Pancreas (tissue), 10 donors: ENCODE data around the gene C1QTNF5. TPM values are rescaled to one million over a fixed set of nuclear protein-coding genes. Genes with fewer than 3 reads are reported as not detected.

ENCODE experiments used
- ATAC-seq, 4 donors: fragments of 200-7000 bp; cut with Tn5 transposase; one replicate each; pipeline versions ENCODE4 v1.8.0 to v1.9.1; 2020; ENCODE audit warnings: mild to moderate bottlenecking in 4 of 4, moderate library complexity in 4 of 4
- DNase-seq, 6 donors: peaks; one replicate each; pipeline ENCODE4 v3.0.0-alpha.2; 2020
- FAIRE-seq: peaks from 2 replicates; lab custom pipeline; 2012; peaks lifted over from hg19 to GRCh38; lab: Jason Lieb, UNC
- H3K27ac ChIP-seq, 4 donors: fragments of 200-600 bp; sonication (generic); 1 replicate in 3 of 4; 2 replicates in 1 of 4; pipeline versions ENCODE4 v1.5.0 to v1.8.0; 2020
- H3K27me3 ChIP-seq, 4 donors: fragments of 200-600 bp; one replicate each; pipeline ENCODE4 v1.8.0; 2021
- H3K36me3 ChIP-seq, 3 donors: fragments of 200-600 bp; sonication (generic) in 1 of 3; one replicate each; pipeline versions ENCODE4 v1.5.0 to v1.8.0; 2020 to 2021
- H3K4me1 ChIP-seq, 3 donors: fragments of 200-600 bp; one replicate each; pipeline ENCODE4 v1.8.0; 2021
- H3K4me3 ChIP-seq, 4 donors: fragments of 200-600 bp; sonication (generic) in 2 of 4; one replicate each; pipeline versions ENCODE4 v1.5.0 to v1.8.0; 2020 to 2021
- H3K9me3 ChIP-seq, 4 donors: fragments of 200-600 bp; one replicate each; pipeline ENCODE4 v1.8.0; 2021
- CTCF ChIP-seq, 4 donors: fragments of 200-600 bp; sonication (generic) in 3 of 4; IDR thresholded peaks; one replicate each; pipeline versions ENCODE4 v1.5.0 to v1.8.0; 2021; ENCODE audit warnings: antibody characterized with exemption in 4 of 4
- WGBS, 2 donors: extraction: QIAGEN DNeasy Blood & Tissue Kit; methylation state at CpG; one replicate each; pipeline ENCODE4 v1.1.7; 2013; 5-methylcytosine and 5-hydroxymethylcytosine counted together
- intact Hi-C, 3 donors: fragments of 100-400 bp; cut with DNase I; formaldehyde crosslinking; loops; one replicate each; pipeline versions ENCODE4 v1.11.1 to v1.14.2; 2022
- microRNA-seq, 2 donors: library from miRNA; unstranded; fragments of <30 nt; microRNA quantifications; one replicate each; pipeline versions ENCODE4 to v1.1.0, GENCODE V29; 2019 to 2020
- polyA plus RNA-seq, 2 donors: library from polyadenylated mRNA; stranded (reverse); fragments of 200-250 nt; gene quantifications; one replicate each; pipeline ENCODE4 v1.2.3, GENCODE V29; 2013
- total RNA-seq, 6 donors: library from RNA; stranded (reverse); fragmentation: NEBNext Ultra II Directional in 4 of 6; extraction: Animal tissue kit (Norgen Biotek cat#: 25700) in 4 of 6; gene quantifications; one replicate each; pipeline versions ENCODE4 v1.2.1 to v1.2.4, GENCODE V29; 2021 to 2023
- donor health status: healthy with polysubstance abuse.
- donor health status: DM: no; HTN: no; CAD: no; lungs with moderate emphysema.
- donor health status: DM: no; HTN: no; CAD: no.
- donor health status: control.
- donor health status: control.
- donor health status: Bipolar disorder and iron deficiency.
- donor health status: DM: yes; HTN: yes; CAD: no.
- donor health status: DM: no; HTN: no; CAD: no.
- donor health status: DM: no; HTN: no; CAD: no.
- donor health status: DM: yes; HTN: yes; CAD: no.

Gene C1QTNF5
- total and polyA plus RNA-seq, 8 donors: 6.7 to 27.9 (median 15.7) TPM

GRCh38 chr11:119295178-119295577, 45.5 kb downstream of the C1QTNF5 start:
- H3K27me3 ChIP-seq: no peaks in the 10 kb centered on the region
- H3K9me3 ChIP-seq: no peaks in the 10 kb centered on the region
- H3K27ac ChIP-seq: no peak overlapping the region
- ATAC-seq (no peak), DNase-seq (no peak), FAIRE-seq (no peak)
- 57 to 62% methylated on average over 3 of the region's 3 CpGs for WGBS, 2 donors
- intact Hi-C loops: no loop called here
- H3K36me3 ChIP-seq: no peaks in the 10 kb centered on the region
- H3K4me1 ChIP-seq: no peaks in the 10 kb centered on the region
- H3K4me3 ChIP-seq: no peak overlapping the region
- TF ChIP-seq CTCF (IDR thresholded peaks at IDR 0.05): no peak

- intact Hi-C loops: no loop called here
- Histone ChIP-seq H3K36me3 (no peaks in the 10 kb centered on the region), H3K9me3 (no peaks in the 10 kb centered on the region), H3K4me1 (no peaks in the 10 kb centered on the region), H3K4me3 (no peak overlapping the region), H3K27me3 (no peaks in the 10 kb centered on the region), H3K27ac (no peak overlapping the region)
- no peak for TF ChIP-seq CTCF (IDR thresholded peaks at IDR 0.05)
- no peak for DNase-seq
- FAIRE-seq: no peak
- WGBS, 2 donors: 94 to 97% methylated on average over 3 of the region's 3 CpGs
- no peak for ATAC-seq
Measured at GRCh38 chr11:119293461-119293860, 47.2 kb downstream of the C1QTNF5 start.

GRCh38 chr11:119290894-119291497, 49.7 kb downstream of the C1QTNF5 start:
- Histone ChIP-seq H3K4me3 (no peak overlapping the region), H3K4me1 (no peaks in the 10 kb centered on the region), H3K27ac (no peak overlapping the region), H3K9me3 (no peaks in the 10 kb centered on the region), H3K36me3 (no peaks in the 10 kb centered on the region), H3K27me3 (no peaks in the 10 kb centered on the region)
- ATAC-seq: no peak
- WGBS, 2 donors: 97 to 98% methylated on average over 10 of the region's 10 CpGs
- FAIRE-seq: no peak
- no peak for TF ChIP-seq CTCF (IDR thresholded peaks at IDR 0.05)
- intact Hi-C loops: no loop called here
- DNase-seq: no peak

Small RNAs within 50 kb of the gene (microRNA-seq; reads per million reads assigned to microRNA genes)
- 0 reads per million in 2 donors for gene MIR6756

Other genes starting within 250 kb of the C1QTNF5 start
- gene DPAGT1, start 239.0 kb downstream of the C1QTNF5 start, total RNA-seq: 10 to 100 TPM; 21.3 to 46.2 (median 26.1) TPM
- gene DPAGT1, start 239.0 kb downstream of the C1QTNF5 start, polyA plus RNA-seq: 10 to 100 TPM; 30.6 to 31.9 TPM
- 1 to 10 TPM; 4.9 to 9.1 (median 6.7) TPM for gene C2CD2L, start 233.5 kb downstream of the C1QTNF5 start, total RNA-seq
- gene C2CD2L, start 233.5 kb downstream of the C1QTNF5 start, polyA plus RNA-seq: 10 to 100 TPM; 11.9 to 12.3 TPM
- 10 to 100 TPM in 3 of 6 donors, 1 to 10 TPM in 3; 8.6 to 19.3 (median 11.3) TPM for gene HINFP, start 219.3 kb downstream of the C1QTNF5 start, total RNA-seq
- 10 to 100 TPM; 16.7 to 21.3 TPM for gene HINFP, start 219.3 kb downstream of the C1QTNF5 start, polyA plus RNA-seq
- not detected for gene ABCG4, start 191.8 kb downstream of the C1QTNF5 start, total RNA-seq
- under 1 TPM; 0.11 to 0.21 TPM for gene ABCG4, start 191.8 kb downstream of the C1QTNF5 start, polyA plus RNA-seq
- 10 to 100 TPM in 1 of 6 donors, 1 to 10 TPM in 5; 6.9 to 12.6 (median 7.5) TPM for gene NLRX1, start 172.2 kb downstream of the C1QTNF5 start, total RNA-seq
- gene NLRX1, start 172.2 kb downstream of the C1QTNF5 start, polyA plus RNA-seq: 1 to 10 TPM; 6.5 to 7.9 TPM
- gene NHERF4, start 155.4 kb downstream of the C1QTNF5 start, total RNA-seq: 1 to 10 TPM in 2 of 6 donors, under 1 TPM in 3, not detected in 1; 0.38 to 1.6 (median 0.84) TPM
- gene NHERF4, start 155.4 kb downstream of the C1QTNF5 start, polyA plus RNA-seq: 1 to 10 TPM; 2.5 to 4.7 TPM
- gene CBL, start 134.5 kb downstream of the C1QTNF5 start, total RNA-seq: 1 to 10 TPM; 3.3 to 9.8 (median 4.3) TPM
- gene CBL, start 134.5 kb downstream of the C1QTNF5 start, polyA plus RNA-seq: 1 to 10 TPM; 2.0 to 2.6 TPM
- 10 to 100 TPM; 11.2 to 46.7 (median 19.6) TPM for gene MCAM, start 23.8 kb downstream of the C1QTNF5 start, total RNA-seq
- gene MCAM, start 23.8 kb downstream of the C1QTNF5 start, polyA plus RNA-seq: 10 to 100 TPM; 20.3 to 24.0 TPM
- 10 to 100 TPM in 2 of 6 donors, 1 to 10 TPM in 4; 5.6 to 11.5 (median 8.5) TPM for gene RNF26, start 6.4 kb downstream of the C1QTNF5 start, total RNA-seq
- 1 to 10 TPM; 4.9 to 8.8 TPM for gene RNF26, start 6.4 kb downstream of the C1QTNF5 start, polyA plus RNA-seq
- not detected for gene MFRP, start 5.8 kb upstream of the C1QTNF5 start, total RNA-seq
- gene MFRP, start 5.8 kb upstream of the C1QTNF5 start, polyA plus RNA-seq: not detected
- 1 to 10 TPM; 4.4 to 9.1 (median 6.6) TPM for gene USP2, start 40.8 kb upstream of the C1QTNF5 start, total RNA-seq
- 10 to 100 TPM in 1 of 2 donors, 1 to 10 TPM in 1; 5.9 to 15.4 TPM for gene USP2, start 40.8 kb upstream of the C1QTNF5 start, polyA plus RNA-seq
- gene THY1, start 82.3 kb upstream of the C1QTNF5 start, total RNA-seq: 10 to 100 TPM in 2 of 6 donors, 1 to 10 TPM in 4; 1.4 to 28.6 (median 3.4) TPM
- 1 to 10 TPM; 4.2 to 4.8 TPM for gene THY1, start 82.3 kb upstream of the C1QTNF5 start, polyA plus RNA-seq